Prostate gland (tissue), 2 donors: ENCODE measurements around the gene DNAH12. TPM values are rescaled to one million over a fixed set of nuclear protein-coding genes. Genes with fewer than 3 reads are reported as not detected.

ENCODE experiments used
- DNase-seq: peaks from one replicate; pipeline ENCODE4 v3.0.0-alpha.2; 2019; ENCODE audit warnings: low spot score
- H3K27ac ChIP-seq, 2 donors: fragments of 200-600 bp; sonication (generic); 2 replicates each; pipeline ENCODE4 v1.5.1; 2017 to 2019
- H3K27me3 ChIP-seq: fragments of 200-600 bp; sonication (generic); replicated peaks from 2 replicates; pipeline ENCODE4 v1.5.1; 2019; ENCODE audit not compliant: insufficient read depth
- H3K36me3 ChIP-seq, 2 donors: fragments of 200-600 bp; sonication (generic); 1 replicate in 1 of 2; 2 replicates in 1 of 2; pipeline versions ENCODE4 v1.5.1 to v1.8.1; 2017 to 2019
- H3K4me1 ChIP-seq: fragments of 200-600 bp; sonication (generic); replicated peaks from 2 replicates; pipeline ENCODE4 v1.5.1; 2019
- H3K4me3 ChIP-seq, 2 donors: fragments of 200-600 bp; sonication (generic); 2 replicates each; pipeline ENCODE4 v1.5.1; 2017 to 2019
- H3K9me3 ChIP-seq: fragments of 200-600 bp; sonication (generic); 2 replicates; pipeline ENCODE4 v1.5.1; 2017
- CTCF ChIP-seq, 4 experiments: fragments of 200-600 bp in 2 of 4; fragments of 450-650 bp in 2 of 4; sonication (generic) in 2 of 4; IDR thresholded peaks; 1 replicate in 3 of 4; 2 replicates in 1 of 4; pipeline ENCODE4 v1.5.1; 2016 to 2019; ENCODE audit warnings: antibody characterized with exemption in 4 of 4, mild to moderate bottlenecking in 2 of 4, moderate library complexity in 2 of 4
- POLR2A ChIP-seq: fragments of 450-650 bp; IDR thresholded peaks from one replicate; pipeline ENCODE4 v1.6.1; 2016; ENCODE audit warnings: antibody characterized with exemption, mild to moderate bottlenecking
- POLR2AphosphoS5 ChIP-seq: sonication (generic); formaldehyde crosslinking; IDR thresholded peaks from one replicate; pipeline ENCODE4 v1.6.1; 2017; ENCODE audit warnings: antibody characterized with exemption
- WGBS: methylation state at CpG from one replicate; pipeline ENCODE4 v1.1.5; 2018; 5-methylcytosine and 5-hydroxymethylcytosine counted together
- intact Hi-C: fragments of 100-400 bp; cut with DNase I; formaldehyde crosslinking; loops from one replicate; pipeline ENCODE4 v1.14.2; 2022
- total RNA-seq, 2 donors: library from RNA; depleted of rRNA; stranded (reverse); fragments of >200 nt; gene quantifications; one replicate each; pipeline ENCODE4 v1.1.0, GENCODE V29; 2016

The DNAH12 gene
- total RNA-seq, 2 donors from 2014 or later = 0.05 to 1.8 TPM

DNA sequence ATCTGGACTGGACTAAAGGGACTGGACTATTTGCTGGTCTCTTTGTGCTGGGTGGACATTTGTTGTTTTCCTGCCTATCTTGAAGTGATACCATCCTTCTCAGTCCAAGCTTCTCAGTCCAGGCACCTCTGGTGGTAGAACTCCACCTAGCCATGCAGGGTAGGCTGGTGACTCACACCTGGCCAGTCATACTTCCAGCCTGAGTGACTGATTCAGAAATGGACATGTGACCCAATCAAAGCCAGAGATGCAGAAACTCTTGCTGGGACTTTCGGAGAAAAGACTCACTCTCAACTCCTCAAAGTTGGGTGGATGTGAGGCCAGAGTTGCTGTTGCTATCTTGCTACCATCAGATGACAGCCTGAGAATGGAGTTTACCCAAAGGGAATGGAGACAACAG, 246.1 kb downstream of the DNAH12 start:
- intact Hi-C loops = no loop called here
- Histone ChIP-seq H3K4me3 (no peak overlapping the region), H3K9me3 (no peaks in the 10 kb centered on the region), H3K27ac (no peak overlapping the region), H3K36me3 (no peaks in the 10 kb centered on the region), H3K4me1 (no peaks in the 10 kb centered on the region), H3K27me3 (no peaks in the 10 kb centered on the region)
- DNase-seq = no peak
- TF ChIP-seq POLR2AphosphoS5 (no peak), CTCF (IDR thresholded peaks at IDR 0.05) (no peak), POLR2A (no peak)
- WGBS = 100% methylated on average over 1 of the region's 1 CpG

DNA sequence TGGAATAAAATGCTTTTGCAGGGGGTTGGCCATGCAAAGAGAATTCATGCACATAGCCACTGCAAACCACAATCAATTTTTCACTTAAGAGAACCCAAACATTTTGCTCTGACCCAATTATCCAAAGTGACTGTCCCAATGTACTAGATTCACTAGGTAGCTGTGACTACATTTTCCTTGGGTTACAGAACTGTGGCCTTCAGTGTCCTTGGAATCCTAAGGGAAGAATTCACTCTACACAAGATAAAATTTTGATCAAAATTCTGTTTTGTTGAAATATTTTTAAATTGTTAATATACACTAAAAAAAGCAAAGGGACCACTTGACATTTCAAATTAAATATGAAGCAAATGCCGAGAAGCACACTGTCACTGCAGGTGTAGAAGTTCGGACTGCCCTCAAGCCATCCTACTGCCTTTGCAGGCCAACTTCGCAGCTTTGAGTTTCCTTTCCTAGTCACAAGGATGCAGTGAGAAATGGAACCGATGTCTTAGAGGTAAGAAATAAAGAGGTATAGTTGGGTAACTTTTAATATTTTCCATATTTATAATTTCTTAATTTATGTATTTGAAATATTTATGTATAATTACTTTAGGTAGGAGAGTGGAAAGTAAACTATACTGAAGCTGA, 251.1 kb downstream of the DNAH12 start:
- Histone ChIP-seq H3K4me3 (no peak overlapping the region), H3K27ac (no peak overlapping the region), H3K4me1 (no peaks in the 10 kb centered on the region), H3K27me3 (no peaks in the 10 kb centered on the region), H3K36me3 (no peaks in the 10 kb centered on the region), H3K9me3 (no peaks in the 10 kb centered on the region)
- TF ChIP-seq CTCF (IDR thresholded peaks at IDR 0.05) (no peak), POLR2A (no peak), POLR2AphosphoS5 (no peak)
- DNase-seq = no peak
- 96% methylated on average over 4 of the region's 4 CpGs for WGBS
- intact Hi-C loops = no loop called here

GRCh38 chr3:57292159-57292896, 251.8 kb downstream of the DNAH12 start, which contains the start of gene ASB14:
Gene ASB14, minus strand, starts transcription at chr3:57292685. Its CDS starts 652 bp downstream, at chr3:57292033.
- Histone ChIP-seq H3K27me3 (no peaks in the 10 kb centered on the region), H3K27ac (no peak within 1 kb of the TSS), H3K4me1 (no peaks in the 10 kb centered on the region), H3K4me3 (no peak within 1 kb of the TSS), H3K36me3 (no peaks in the 10 kb centered on the region), H3K9me3 (no peaks in the 10 kb centered on the region)
- TF ChIP-seq CTCF (IDR thresholded peaks at IDR 0.05) = no peak
- TF ChIP-seq POLR2AphosphoS5 = no peak
- intact Hi-C loops = no loop called here
- DNase-seq = no peak
- 83% methylated on average over 1 of the region's 1 CpG for WGBS

GRCh38 chr3:57288403-57288802, 255.7 kb downstream of the DNAH12 start:
- intact Hi-C loops = loop anchor here (10.0 kb wide), 1 partner anchor 346 kb away; no protein-coding TSS in a partner anchor
- Histone ChIP-seq H3K27me3 (no peaks in the 10 kb centered on the region), H3K4me1 (no peaks in the 10 kb centered on the region), H3K27ac (no peak overlapping the region), H3K4me3 (no peak overlapping the region), H3K9me3 (no peaks in the 10 kb centered on the region), H3K36me3 (no peaks in the 10 kb centered on the region)
- 92% methylated on average over 9 of the region's 9 CpGs for WGBS
- DNase-seq = no peak
- no peak for TF ChIP-seq POLR2AphosphoS5
- TF ChIP-seq CTCF (IDR thresholded peaks at IDR 0.05) = no peak
- TF ChIP-seq POLR2A = no peak

DNA sequence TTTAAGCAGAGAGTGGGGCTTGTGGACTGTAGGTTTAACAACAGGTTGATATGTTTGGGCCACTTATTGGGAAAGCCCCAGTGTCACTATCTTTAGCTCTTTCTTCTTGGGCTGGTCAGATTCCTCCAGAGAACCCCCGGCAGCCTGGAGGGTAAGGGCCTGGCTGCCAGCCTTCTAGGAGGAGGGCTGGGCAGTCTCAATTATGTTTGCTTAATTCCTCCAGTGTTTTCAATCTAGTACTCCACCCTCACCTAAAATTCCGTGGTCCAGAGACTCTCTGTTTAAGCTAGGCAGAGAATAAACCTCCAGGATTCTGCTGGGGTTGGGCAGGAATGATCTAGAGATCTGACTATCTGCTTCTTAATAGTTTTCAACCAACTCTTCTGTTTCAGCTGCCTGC, 256.9 kb downstream of the DNAH12 start:
- 49% methylated on average over 2 of the region's 2 CpGs for whole genome bisulfite sequencing
- DNase-seq = no peak
- no peak for TF ChIP-seq POLR2AphosphoS5
- TF ChIP-seq POLR2A = no peak
- no peak for TF ChIP-seq CTCF (IDR thresholded peaks at IDR 0.05)
- Histone ChIP-seq H3K27ac (no peak overlapping the region), H3K4me3 (no peak overlapping the region), H3K9me3 (no peaks in the 10 kb centered on the region), H3K4me1 (no peaks in the 10 kb centered on the region), H3K27me3 (no peaks in the 10 kb centered on the region), H3K36me3 (no peaks in the 10 kb centered on the region)
- intact Hi-C loops = loop anchor here (10.0 kb wide), 1 partner anchor 348 kb away; no protein-coding TSS in a partner anchor
